HG02763 (cell line): Measurements from ENCODE around the gene ZMYND15.

ENCODE experiments used
- ATAC-seq: cut with Tn5 transposase; IDR thresholded peaks from one replicate; pipeline ENCODE4 v1.9.1; 2021; ENCODE audit warnings: mild to moderate bottlenecking, moderate library complexity; ENCODE audit not compliant: unreplicated experiment

ZMYND15 gene

GRCh38 chr17:4742133-4742532 is 2.5 kb downstream of the ZMYND15 start:
- no peak for ATAC-seq

- ATAC-seq: no peak
Observed at GRCh38 chr17:4742629-4743028, 3.0 kb downstream of the ZMYND15 start.

GRCh38 chr17:4743216-4743615 is 3.6 kb downstream of the ZMYND15 start:
- no peak for ATAC-seq

GRCh38 chr17:4743898-4744297 is 4.3 kb downstream of the ZMYND15 start:
- no peak for ATAC-seq

- no peak for ATAC-seq
Observed at GRCh38 chr17:4744999-4745969, 5.7 kb downstream of the ZMYND15 start.

- ATAC-seq: no peak
Observed at GRCh38 chr17:4747847-4748246, 8.2 kb downstream of the ZMYND15 start.

GRCh38 chr17:4748686-4749085 is 9.1 kb downstream of the ZMYND15 start:
- no peak for ATAC-seq

- no peak for ATAC-seq
Observed at GRCh38 chr17:4750606-4751005, 11.0 kb downstream of the ZMYND15 start.

- ATAC-seq: no peak
Observed at GRCh38 chr17:4751932-4752331, 12.3 kb downstream of the ZMYND15 start.

- no peak for ATAC-seq
Observed at GRCh38 chr17:4753392-4753791, 13.8 kb downstream of the ZMYND15 start.

GRCh38 chr17:4759776-4760236 is 20.2 kb downstream of the ZMYND15 start:
- no peak for ATAC-seq

- ATAC-seq: no peak
Observed at GRCh38 chr17:4764595-4764994, 25.0 kb downstream of the ZMYND15 start.

GRCh38 chr17:4766201-4766600 is 26.6 kb downstream of the ZMYND15 start:
- ATAC-seq: no peak

- ATAC-seq: no peak
Observed at GRCh38 chr17:4766723-4767122, 27.1 kb downstream of the ZMYND15 start.

- ATAC-seq: no peak
Observed at GRCh38 chr17:4768298-4768697, 28.7 kb downstream of the ZMYND15 start.

GRCh38 chr17:4769628-4770027 is 30.0 kb downstream of the ZMYND15 start:
- no peak for ATAC-seq

- ATAC-seq: no peak
Observed at GRCh38 chr17:4771519-4772234, 32.0 kb downstream of the ZMYND15 start, which contains the start of gene TM4SF5. Gene TM4SF5, plus strand, starts transcription at chr17:4771886. Its CDS starts 37 bp downstream, at chr17:4771923.

- ATAC-seq: no peak
Observed at GRCh38 chr17:4772235-4772613, 32.6 kb downstream of the ZMYND15 start.

- ATAC-seq: no peak
Observed at GRCh38 chr17:4777969-4778760, 38.5 kb downstream of the ZMYND15 start.

- ATAC-seq: no peak
Observed at GRCh38 chr17:4780325-4780955, 40.8 kb downstream of the ZMYND15 start.
